Ascending aorta (tissue), 2 donors: ENCODE results near the gene GFER. TPM values are rescaled to one million over a fixed set of nuclear protein-coding genes. Genes with fewer than 3 reads are reported as not detected.

Experiments
- DNase-seq, 2 donors: peaks; one replicate each; pipeline ENCODE4 v3.0.0-alpha.2; 2019; ENCODE audit warnings: low spot score in 2 of 2
- H3K27ac ChIP-seq, 2 donors: fragments of 200-600 bp; sonication (generic); one replicate each; pipeline ENCODE4 v1.5.1; 2016 to 2017; ENCODE audit warnings: mild to moderate bottlenecking in 1 of 2
- H3K27me3 ChIP-seq: fragments of 200-600 bp; sonication (generic); one replicate; pipeline ENCODE4 v1.5.1; 2017
- H3K36me3 ChIP-seq, 2 donors: fragments of 200-600 bp; sonication (generic); one replicate each; pipeline ENCODE4 v1.5.1; 2016
- H3K4me1 ChIP-seq, 2 donors: fragments of 200-600 bp; sonication (generic); one replicate each; pipeline ENCODE4 v1.5.1; 2016 to 2017; ENCODE audit warnings: mild to moderate bottlenecking in 1 of 2
- H3K4me3 ChIP-seq, 2 donors: fragments of 200-600 bp; sonication (generic); one replicate each; pipeline ENCODE4 v1.5.1; 2016 to 2017; ENCODE audit warnings: mild to moderate bottlenecking in 1 of 2
- H3K9me3 ChIP-seq, 2 donors: fragments of 200-600 bp; sonication (generic); one replicate each; pipeline ENCODE4 v1.5.1; 2016
- CTCF ChIP-seq, 3 experiments: fragments of 200-600 bp in 2 of 3; fragments of 450-650 bp in 1 of 3; sonication (generic) in 2 of 3; IDR thresholded peaks; one replicate each; pipeline ENCODE4 v1.5.1; 2016 to 2019; ENCODE audit warnings: antibody characterized with exemption in 3 of 3, mild to moderate bottlenecking in 1 of 3, moderate library complexity in 1 of 3
- intact Hi-C: fragments of 100-400 bp; cut with DNase I; formaldehyde crosslinking; loops from one replicate; pipeline ENCODE4 v1.15.1; 2023
- total RNA-seq: library from RNA; depleted of rRNA; stranded (reverse); fragments of >200 nt; gene quantifications from one replicate; pipeline ENCODE4 v1.1.0, GENCODE V29; 2016

GFER gene
- total RNA-seq, 1 donor from 2014 or later, result 2.7 TPM

GRCh38 chr16:1979271-1980029 is 4.5 kb upstream of the GFER start:
- TF ChIP-seq CTCF (IDR thresholded peaks at IDR 0.05), result no peak
- peaks cover 17% of the 10 kb centered on the region for H3K27me3 ChIP-seq
- no peak for DNase-seq
- H3K4me3 ChIP-seq, result no peak overlapping the region
- H3K36me3 ChIP-seq, result peaks cover 42 to 45% of the 10 kb centered on the region in 2 donors
- H3K9me3 ChIP-seq, result no peaks in the 10 kb centered on the region
- H3K4me1 ChIP-seq, result peaks cover 4% of the 10 kb centered on the region in 2 donors
- intact Hi-C loops, result no loop called here
- no peak overlapping the region for H3K27ac ChIP-seq

GRCh38 chr16:1980030-1980769 is 3.8 kb upstream of the GFER start:
- TF ChIP-seq CTCF (IDR thresholded peaks at IDR 0.05), result no peak
- Histone ChIP-seq H3K27me3 (peaks cover 17% of the 10 kb centered on the region), H3K4me1 (peaks cover 8 to 11% of the 10 kb centered on the region in 2 donors), H3K36me3 (peaks cover 34 to 38% of the 10 kb centered on the region in 2 donors), H3K4me3 (no peak overlapping the region), H3K27ac (no peak overlapping the region), H3K9me3 (no peaks in the 10 kb centered on the region)
- no peak for DNase-seq
- intact Hi-C loops, result no loop called here

- H3K36me3 ChIP-seq, result peaks cover 34 to 37% of the 10 kb centered on the region in 2 donors
- intact Hi-C loops, result no loop called here
- no peak overlapping the region for H3K27ac ChIP-seq
- H3K9me3 ChIP-seq, result no peaks in the 10 kb centered on the region
- H3K4me1 ChIP-seq, result peaks cover 10 to 16% of the 10 kb centered on the region in 2 donors
- no peak overlapping the region for H3K4me3 ChIP-seq
- DNase-seq, result no peak
- no peak for TF ChIP-seq CTCF (IDR thresholded peaks at IDR 0.05)
- peaks cover 17% of the 10 kb centered on the region for H3K27me3 ChIP-seq
Measured at GRCh38 chr16:1980770-1981087, 3.3 kb upstream of the GFER start.

- TF ChIP-seq CTCF (IDR thresholded peaks at IDR 0.05), result no peak
- Histone ChIP-seq H3K4me1 (peaks cover 10 to 16% of the 10 kb centered on the region in 2 donors), H3K36me3 (peaks cover 34 to 37% of the 10 kb centered on the region in 2 donors), H3K27ac (no peak within 1 kb of the TSS), H3K9me3 (no peaks in the 10 kb centered on the region), H3K27me3 (peaks cover 17% of the 10 kb centered on the region), H3K4me3 (no peak within 1 kb of the TSS)
- no peak for DNase-seq
- intact Hi-C loops, result no loop called here
Measured at GRCh38 chr16:1981398-1981836, 2.6 kb upstream of the GFER start, which contains the start of gene NOXO1. TSS of gene NOXO1 (minus strand) at chr16:1981469. CDS start at chr16:1981179, 290 bp downstream.

GRCh38 chr16:1982013-1982433 is 2.0 kb upstream of the GFER start:
- H3K27ac ChIP-seq, result no peak overlapping the region
- H3K9me3 ChIP-seq, result no peaks in the 10 kb centered on the region
- intact Hi-C loops, result no loop called here
- peaks cover 17% of the 10 kb centered on the region for H3K27me3 ChIP-seq
- no peak for TF ChIP-seq CTCF (IDR thresholded peaks at IDR 0.05)
- DNase-seq, result no peak
- H3K4me3 ChIP-seq, result no peak overlapping the region
- H3K4me1 ChIP-seq, result peaks cover 10 to 16% of the 10 kb centered on the region in 2 donors
- H3K36me3 ChIP-seq, result peaks cover 30 to 35% of the 10 kb centered on the region in 2 donors
